Fibroblast of lung (primary cell): ENCODE data around the gene SMARCA2. TPM values are rescaled to one million over a fixed set of nuclear protein-coding genes. Genes with fewer than 3 reads are reported as not detected.

Experiments
- DNase-seq, 2 donors: peaks; one replicate each; pipeline versions ENCODE4 v3.0.0 to v3.0.0-alpha.2; 2010; ENCODE audit warnings: low read depth in 2 of 2
- H2AFZ ChIP-seq: 2 replicates; pipeline ENCODE4 v1.5.1; 2012; ENCODE audit warnings: low read length, control low read depth, inconsistent platforms
- H3K27ac ChIP-seq: 2 replicates; pipeline ENCODE4 v1.5.1; 2011; ENCODE audit warnings: low read length, control low read depth; ENCODE audit not compliant: insufficient read depth
- H3K27me3 ChIP-seq: 2 replicates; pipeline ENCODE4 v1.5.1; 2011; ENCODE audit warnings: mild to moderate bottlenecking, low read length; ENCODE audit not compliant: control insufficient read depth, insufficient read depth
- H3K36me3 ChIP-seq: 2 replicates; pipeline ENCODE4 v1.5.1; 2011; ENCODE audit warnings: low read length; ENCODE audit not compliant: control insufficient read depth, insufficient read depth
- H3K4me1 ChIP-seq: 2 replicates; pipeline ENCODE4 v1.5.1; 2011; ENCODE audit warnings: low read length; ENCODE audit not compliant: control insufficient read depth, insufficient read depth; ENCODE audit errors: extremely low read depth
- H3K4me2 ChIP-seq: 2 replicates; pipeline ENCODE4 v1.5.1; 2011; ENCODE audit warnings: low read length, control low read depth; ENCODE audit not compliant: insufficient read depth; ENCODE audit errors: extremely low read depth
- H3K4me3 ChIP-seq, 4 experiments: fragments of 200-600 bp in 1 of 4; sonication (generic) in 1 of 4; replicated peaks in 1 of 4; 2 replicates each; pipeline ENCODE4 v1.5.1; 2011 to 2016; ENCODE audit warnings: low read length in 4 of 4, low read depth in 3 of 4, mild to moderate bottlenecking in 3 of 4, control low read depth in 2 of 4, inconsistent platforms in 1 of 4, mixed read lengths in 1 of 4; ENCODE audit not compliant: insufficient read depth in 1 of 4; ENCODE audit errors: control extremely low read depth in 1 of 4
- H3K79me2 ChIP-seq: 2 replicates; pipeline ENCODE4 v1.5.1; 2012; ENCODE audit warnings: mild to moderate bottlenecking, low read length, inconsistent platforms; ENCODE audit not compliant: control insufficient read depth, insufficient read depth
- H3K9ac ChIP-seq: 2 replicates; pipeline ENCODE4 v1.5.1; 2011; ENCODE audit warnings: mild to moderate bottlenecking, low read length, control low read depth; ENCODE audit not compliant: insufficient read depth
- H3K9me3 ChIP-seq: 2 replicates; pipeline ENCODE4 v1.5.1; 2012; ENCODE audit warnings: low read depth, low read length; ENCODE audit not compliant: control insufficient read depth, insufficient read depth
- H4K20me1 ChIP-seq: 2 replicates; pipeline ENCODE4 v1.5.1; 2011; ENCODE audit warnings: low read length; ENCODE audit not compliant: control insufficient read depth, insufficient read depth; ENCODE audit errors: extremely low read depth
- EZH2 ChIP-seq: IDR thresholded peaks from 2 replicates; pipeline ENCODE4 v1.5.1; 2012; ENCODE audit warnings: low read length, control low read depth, mild to moderate bottlenecking; ENCODE audit errors: missing control alignments
- polyA plus RNA-seq, 2 donors: library from polyadenylated mRNA; depleted of rRNA in 1 of 2; stranded (reverse) in 1 of 2; unstranded in 1 of 2; fragments of >200 nt; gene quantifications; 2 replicates each; pipeline ENCODE4 v1.2.1, GENCODE V29; 2011 to 2012; ENCODE audit warnings: missing spikeins in 1 of 2
- total RNA-seq: library from RNA; depleted of rRNA; stranded (reverse); fragments of >200 nt; gene quantifications from 2 replicates; pipeline ENCODE4 v1.2.1, GENCODE V29; 2014
- TF ChIP-seq, protein P1 (sequence below), 2 donors: IDR thresholded peaks in 1 of 2; conservative IDR thresholded peaks in 1 of 2; 1 replicate in 1 of 2; 2 replicates in 1 of 2; pipeline ENCODE4 v1.5.1; 2011 to 2012; ENCODE audit warnings: low read length in 2 of 2, control low read depth in 1 of 2, inconsistent platforms in 1 of 2, low read depth in 1 of 2, mild to moderate bottlenecking in 1 of 2

Gene SMARCA2
- total and polyA plus RNA-seq, 2 donors (not counting 1 experiment from before 2014, with no cell fraction given) = 36.8 to 62.3 TPM

GRCh38 chr9:2036844-2037243, 21.7 kb downstream of the SMARCA2 start:
- H3K9me3 ChIP-seq = no peaks in the 10 kb centered on the region
- no peak overlapping the region for H3K27ac ChIP-seq
- no peaks in the 10 kb centered on the region for H3K27me3 ChIP-seq
- TF ChIP-seq EZH2 = no peak
- TF ChIP-seq, protein P1, sequence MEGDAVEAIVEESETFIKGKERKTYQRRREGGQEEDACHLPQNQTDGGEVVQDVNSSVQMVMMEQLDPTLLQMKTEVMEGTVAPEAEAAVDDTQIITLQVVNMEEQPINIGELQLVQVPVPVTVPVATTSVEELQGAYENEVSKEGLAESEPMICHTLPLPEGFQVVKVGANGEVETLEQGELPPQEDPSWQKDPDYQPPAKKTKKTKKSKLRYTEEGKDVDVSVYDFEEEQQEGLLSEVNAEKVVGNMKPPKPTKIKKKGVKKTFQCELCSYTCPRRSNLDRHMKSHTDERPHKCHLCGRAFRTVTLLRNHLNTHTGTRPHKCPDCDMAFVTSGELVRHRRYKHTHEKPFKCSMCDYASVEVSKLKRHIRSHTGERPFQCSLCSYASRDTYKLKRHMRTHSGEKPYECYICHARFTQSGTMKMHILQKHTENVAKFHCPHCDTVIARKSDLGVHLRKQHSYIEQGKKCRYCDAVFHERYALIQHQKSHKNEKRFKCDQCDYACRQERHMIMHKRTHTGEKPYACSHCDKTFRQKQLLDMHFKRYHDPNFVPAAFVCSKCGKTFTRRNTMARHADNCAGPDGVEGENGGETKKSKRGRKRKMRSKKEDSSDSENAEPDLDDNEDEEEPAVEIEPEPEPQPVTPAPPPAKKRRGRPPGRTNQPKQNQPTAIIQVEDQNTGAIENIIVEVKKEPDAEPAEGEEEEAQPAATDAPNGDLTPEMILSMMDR (conservative IDR thresholded peaks at IDR 0.05 in 1 of 2, IDR thresholded peaks at IDR 0.05 in 1 of 2; ENCODE audit: low read depth in 1 of 2, low read length in 2 of 2) = no peak
- H4K20me1 ChIP-seq = no peaks in the 10 kb centered on the region
- no peaks in the 10 kb centered on the region for H3K79me2 ChIP-seq
- H2AFZ ChIP-seq = no peak overlapping the region
- H3K4me2 ChIP-seq = no peak overlapping the region
- H3K9ac ChIP-seq = no peak overlapping the region
- DNase-seq = no peak
- no peak overlapping the region for H3K4me3 ChIP-seq
- H3K36me3 ChIP-seq = peaks cover 4% of the 10 kb centered on the region
- no peaks in the 10 kb centered on the region for H3K4me1 ChIP-seq

GRCh38 chr9:2039294-2040180, 24.4 kb downstream of the SMARCA2 start:
- H3K4me1 ChIP-seq = no peaks in the 10 kb centered on the region
- H3K79me2 ChIP-seq = no peaks in the 10 kb centered on the region
- no peaks in the 10 kb centered on the region for H3K9me3 ChIP-seq
- H3K27ac ChIP-seq = no peak overlapping the region
- H3K4me2 ChIP-seq = no peak overlapping the region
- no peak overlapping the region for H3K9ac ChIP-seq
- TF ChIP-seq, protein P1 (conservative IDR thresholded peaks at IDR 0.05 in 1 of 2, IDR thresholded peaks at IDR 0.05 in 1 of 2; ENCODE audit: low read depth in 1 of 2, low read length in 2 of 2) = no peak
- TF ChIP-seq EZH2 = no peak
- no peak overlapping the region for H2AFZ ChIP-seq
- peaks cover 2% of the 10 kb centered on the region for H3K36me3 ChIP-seq
- no peak overlapping the region for H3K4me3 ChIP-seq
- H4K20me1 ChIP-seq = no peaks in the 10 kb centered on the region
- H3K27me3 ChIP-seq = no peaks in the 10 kb centered on the region
- DNase-seq = peak in 1 of 2 donors; percentile 21

- peaks cover 2% of the 10 kb centered on the region for H3K36me3 ChIP-seq
- no peak overlapping the region for H2AFZ ChIP-seq
- no peaks in the 10 kb centered on the region for H3K4me1 ChIP-seq
- H3K27me3 ChIP-seq = no peaks in the 10 kb centered on the region
- no peaks in the 10 kb centered on the region for H3K79me2 ChIP-seq
- DNase-seq = no peak
- H3K4me2 ChIP-seq = no peak overlapping the region
- no peak overlapping the region for H3K9ac ChIP-seq
- H3K9me3 ChIP-seq = no peaks in the 10 kb centered on the region
- no peak for TF ChIP-seq EZH2
- TF ChIP-seq, protein P1 (conservative IDR thresholded peaks at IDR 0.05 in 1 of 2, IDR thresholded peaks at IDR 0.05 in 1 of 2; ENCODE audit: low read depth in 1 of 2, low read length in 2 of 2) = no peak
- no peaks in the 10 kb centered on the region for H4K20me1 ChIP-seq
- no peak overlapping the region for H3K4me3 ChIP-seq
- no peak overlapping the region for H3K27ac ChIP-seq
Observed at GRCh38 chr9:2040828-2041227, 25.7 kb downstream of the SMARCA2 start.
